Fibroblast of skin of scalp (primary cell): ENCODE data around the gene IGFALS.
A peak's percentile ranks its signal among the peaks of the same experiment; 100 is the strongest.

Source experiments
- DNase-seq: peaks from one replicate; pipeline ENCODE4 v3.0.0-alpha.2; 2013

IGFALS gene

DNA sequence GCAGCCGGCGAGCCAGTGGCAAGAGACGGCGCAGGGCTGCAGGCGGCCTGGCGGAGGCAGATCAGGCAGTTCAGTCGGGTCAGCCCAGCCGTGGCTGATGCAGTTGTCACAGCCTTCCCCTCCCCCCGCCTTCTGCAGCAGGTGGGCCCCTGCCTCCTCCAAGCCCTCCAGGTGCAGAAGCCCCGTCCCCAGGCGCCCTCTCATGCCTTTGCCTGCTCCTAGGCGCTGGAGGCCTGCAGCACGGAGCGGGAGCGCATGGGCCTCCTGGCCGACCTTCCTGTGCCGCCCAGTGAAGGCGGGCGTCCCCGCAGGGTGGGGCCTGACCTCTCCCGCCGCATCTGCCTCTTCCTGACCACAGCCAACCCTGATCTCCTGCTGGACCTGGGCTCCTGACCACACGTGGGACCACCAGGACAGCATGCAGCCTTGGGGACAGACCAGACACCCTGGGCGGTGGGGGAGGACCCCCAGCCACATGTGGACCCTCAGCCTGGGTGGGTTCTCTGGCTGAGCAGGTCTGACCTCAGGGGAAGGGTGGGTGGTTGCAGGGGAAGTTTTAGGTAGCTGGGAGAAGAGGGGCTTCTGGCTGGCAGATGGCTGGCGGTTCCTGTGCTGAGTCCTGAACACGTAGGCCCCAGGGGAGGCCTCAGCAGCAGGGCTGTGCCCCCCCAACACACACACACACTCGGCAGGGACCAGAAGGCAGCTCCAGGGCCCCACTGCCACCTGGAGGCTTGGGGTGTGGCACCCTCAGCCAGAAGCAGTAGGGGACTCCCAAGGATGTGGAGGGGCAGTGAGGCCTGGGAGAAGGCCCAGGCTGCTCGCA, 17.4 kb downstream of the IGFALS start:
- DNase-seq, result no peak

DNA sequence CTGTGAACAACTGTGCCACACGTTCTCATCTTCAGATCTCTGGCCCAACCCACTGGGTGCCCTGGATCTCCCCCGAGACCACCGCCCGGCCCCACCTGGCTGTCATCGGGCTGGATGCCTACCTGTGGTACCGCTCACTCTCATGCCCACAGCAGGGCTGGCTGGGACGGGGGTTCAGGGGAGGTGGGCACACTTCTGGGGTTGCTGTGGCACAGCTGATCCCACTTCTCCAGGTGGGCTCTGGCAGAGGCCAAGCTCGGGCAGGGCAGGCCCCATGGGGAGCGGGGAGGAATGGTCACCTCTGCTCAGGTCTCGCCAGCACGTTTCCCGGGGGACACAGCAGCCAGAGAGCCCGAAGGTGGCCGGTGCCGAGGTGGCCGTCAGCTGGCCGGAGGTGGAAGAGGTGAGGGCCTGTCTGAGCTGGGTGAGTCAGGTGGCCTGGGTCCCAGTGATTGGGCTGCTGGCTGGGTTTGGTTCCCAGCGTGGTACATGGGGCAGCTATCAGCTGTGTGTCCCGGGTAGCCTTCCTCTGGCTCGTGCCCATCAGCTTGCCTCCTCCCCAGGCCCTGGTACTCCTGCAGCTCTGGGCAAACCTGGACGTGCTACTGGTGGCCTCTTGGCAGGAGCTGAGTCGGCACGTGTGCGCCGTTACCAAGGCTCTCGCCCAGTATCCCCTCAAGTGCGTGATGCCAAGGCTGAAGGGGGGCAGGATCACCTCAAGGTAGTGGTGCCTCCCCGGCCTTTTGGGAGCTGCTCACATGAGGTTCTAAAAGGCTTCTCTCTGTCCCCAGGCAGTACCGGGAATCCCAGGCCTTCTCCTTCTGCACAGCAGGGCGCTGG, 18.3 kb downstream of the IGFALS start:
- DNase-seq, result no peak

DNA sequence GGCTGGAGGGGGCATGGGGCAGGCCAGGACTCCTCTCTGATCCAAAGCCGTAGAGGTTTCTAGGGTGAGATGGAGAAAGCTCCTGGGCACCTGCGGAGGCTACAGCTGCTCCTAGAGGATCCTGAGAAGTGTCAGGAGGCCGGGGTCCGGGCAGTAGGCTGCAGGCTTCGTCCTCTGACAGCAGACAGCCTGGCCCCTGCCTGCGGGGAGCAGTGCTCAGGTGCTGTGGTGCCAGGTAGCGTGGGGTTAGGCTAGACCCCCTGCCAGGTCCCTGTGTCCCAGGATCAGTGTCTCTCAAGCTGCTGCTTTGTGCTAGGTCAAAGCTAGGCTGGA, 19.1 kb downstream of the IGFALS start:
- no peak for DNase-seq

DNA sequence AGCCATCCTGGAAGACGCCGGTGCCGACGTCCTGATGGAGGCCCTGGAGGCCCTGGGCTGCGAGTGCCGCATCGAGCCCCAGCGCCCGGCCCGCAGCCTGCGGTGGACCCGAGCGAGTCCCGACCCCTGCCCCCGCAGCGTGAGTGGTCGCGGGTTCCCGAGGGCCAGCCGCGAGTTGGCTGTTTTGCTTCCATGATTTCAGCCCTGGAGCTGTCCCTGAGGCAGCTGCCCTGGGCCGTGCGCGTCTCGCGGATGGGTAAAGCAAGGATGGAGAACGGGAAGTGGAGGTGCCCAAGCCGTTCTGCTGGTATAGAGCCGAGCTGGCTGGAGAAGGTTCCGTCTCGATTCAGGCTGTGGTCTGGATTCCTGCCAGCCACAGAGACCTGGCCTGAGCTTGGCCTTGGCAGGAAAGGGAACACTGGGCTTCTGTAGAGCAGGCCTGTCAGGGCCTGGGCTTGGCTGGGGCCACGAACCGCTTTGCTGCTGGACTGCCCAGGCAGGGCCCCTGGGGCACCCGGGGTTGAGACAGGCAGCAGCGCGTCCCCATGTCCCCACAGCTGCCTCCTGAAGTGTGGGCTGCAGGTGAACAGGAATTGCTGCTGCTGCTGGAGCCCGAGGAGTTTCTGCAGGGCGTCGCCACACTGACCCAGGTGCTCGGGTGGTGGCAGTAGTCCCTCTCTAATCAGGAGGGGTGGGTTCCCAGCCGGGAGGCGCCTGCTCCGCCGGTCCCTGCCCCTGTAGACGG, 19.6 kb downstream of the IGFALS start:
- no peak for DNase-seq

DNA sequence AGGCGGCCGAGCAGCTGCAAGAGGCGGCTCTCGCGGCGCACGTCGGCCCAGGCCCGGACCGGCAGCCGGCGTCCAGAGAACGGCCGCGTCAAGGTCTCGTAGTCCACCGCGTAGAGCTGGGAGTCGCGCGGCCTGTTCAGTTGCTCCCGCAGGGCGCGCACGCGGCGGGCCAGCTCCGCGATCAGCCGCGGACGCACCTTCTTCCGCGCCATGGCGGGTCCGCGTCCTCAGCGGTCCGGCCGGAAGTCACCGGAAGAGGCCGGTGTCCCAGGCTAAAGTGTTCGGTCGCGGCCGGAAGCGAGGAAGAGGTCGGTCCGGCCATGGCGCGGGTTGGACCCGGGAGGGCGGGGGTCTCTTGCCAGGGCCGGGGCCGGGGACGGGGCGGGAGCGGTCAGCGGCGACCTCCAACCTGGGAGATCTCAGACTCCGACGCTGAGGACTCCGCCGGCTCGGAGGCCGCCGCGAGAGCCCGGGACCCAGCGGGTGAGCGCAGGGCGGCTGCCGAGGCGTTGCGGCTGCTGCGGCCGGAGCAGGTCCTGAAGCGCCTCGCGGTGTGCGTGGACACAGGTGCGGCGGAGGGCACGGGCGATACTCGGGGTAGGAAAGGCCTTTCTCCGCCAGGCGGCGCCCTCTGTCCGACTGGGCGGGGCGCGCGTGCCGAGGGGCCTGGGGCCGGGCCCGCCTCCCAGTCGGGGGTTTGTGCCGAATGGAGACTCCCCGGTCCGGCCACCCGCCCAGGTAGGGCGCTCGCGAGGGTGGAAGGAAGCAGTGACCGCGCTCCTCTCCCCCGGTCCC, 20.4 kb downstream of the IGFALS start, which contains the start of gene MRPS34:
TSS of gene MRPS34 (minus strand) at position 227 of the 795 bp plus-strand sequence. CDS start at position 212, 15 bp downstream.
- peak; percentile 85 for DNase-seq

DNA sequence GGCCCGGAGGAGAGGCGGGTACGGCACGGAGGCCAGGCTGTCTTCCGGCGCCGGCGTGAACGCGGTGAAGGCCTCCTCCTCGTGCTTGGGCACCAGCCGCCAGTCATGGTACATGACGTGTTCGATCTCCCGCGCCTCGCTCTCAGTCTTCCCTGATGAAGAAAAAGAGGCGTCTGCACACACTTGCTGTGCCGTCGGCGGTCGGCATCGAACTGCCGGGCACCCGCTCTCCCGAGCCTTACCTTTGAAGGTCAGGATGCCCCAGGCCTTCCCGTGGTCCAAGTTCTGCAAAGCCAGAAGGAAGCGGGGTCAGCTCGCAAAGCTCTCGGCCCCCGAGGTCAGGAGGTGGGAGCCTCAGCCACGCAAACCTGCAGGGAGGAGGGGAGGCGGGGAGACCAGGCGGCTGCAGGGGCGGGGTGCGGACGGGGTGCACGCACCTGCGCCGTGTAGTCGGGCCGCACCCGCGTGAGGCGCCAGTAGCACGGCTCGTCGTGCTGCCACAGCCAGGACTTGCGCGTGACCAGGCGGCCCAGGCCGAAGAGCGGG, 21.1 kb downstream of the IGFALS start, which contains the start of gene EME2:
TSS of gene EME2 (plus strand) at position 449 of the 546 bp plus-strand sequence. CDS start 418 bp downstream, outside the sequence.
- DNase-seq, result no peak

DNA sequence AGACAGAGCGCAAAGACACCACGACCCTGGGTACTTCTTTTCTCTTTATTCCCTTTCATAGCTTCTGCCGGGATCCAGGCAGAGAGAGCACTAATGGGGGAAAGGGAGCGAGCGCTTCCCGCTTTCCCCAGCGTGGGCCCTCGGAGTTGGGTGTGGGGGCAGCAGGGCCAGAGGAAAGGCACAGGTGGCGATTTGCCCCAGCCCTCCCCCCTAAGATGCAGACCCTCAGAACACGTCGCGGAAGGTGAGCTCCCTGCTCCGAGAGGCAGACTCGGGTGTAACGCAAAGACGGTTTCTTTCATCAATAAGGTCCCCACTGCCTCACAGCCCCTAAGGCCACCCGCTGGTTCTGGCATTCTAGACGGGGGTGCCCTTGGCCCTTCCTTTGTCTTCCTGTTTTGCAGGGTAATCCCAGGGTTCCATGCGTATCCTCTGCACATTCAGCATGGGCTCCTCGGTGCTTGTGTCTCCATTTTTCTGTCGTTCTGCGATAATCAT, 21.6 kb downstream of the IGFALS start:
- DNase-seq, result no peak

DNA sequence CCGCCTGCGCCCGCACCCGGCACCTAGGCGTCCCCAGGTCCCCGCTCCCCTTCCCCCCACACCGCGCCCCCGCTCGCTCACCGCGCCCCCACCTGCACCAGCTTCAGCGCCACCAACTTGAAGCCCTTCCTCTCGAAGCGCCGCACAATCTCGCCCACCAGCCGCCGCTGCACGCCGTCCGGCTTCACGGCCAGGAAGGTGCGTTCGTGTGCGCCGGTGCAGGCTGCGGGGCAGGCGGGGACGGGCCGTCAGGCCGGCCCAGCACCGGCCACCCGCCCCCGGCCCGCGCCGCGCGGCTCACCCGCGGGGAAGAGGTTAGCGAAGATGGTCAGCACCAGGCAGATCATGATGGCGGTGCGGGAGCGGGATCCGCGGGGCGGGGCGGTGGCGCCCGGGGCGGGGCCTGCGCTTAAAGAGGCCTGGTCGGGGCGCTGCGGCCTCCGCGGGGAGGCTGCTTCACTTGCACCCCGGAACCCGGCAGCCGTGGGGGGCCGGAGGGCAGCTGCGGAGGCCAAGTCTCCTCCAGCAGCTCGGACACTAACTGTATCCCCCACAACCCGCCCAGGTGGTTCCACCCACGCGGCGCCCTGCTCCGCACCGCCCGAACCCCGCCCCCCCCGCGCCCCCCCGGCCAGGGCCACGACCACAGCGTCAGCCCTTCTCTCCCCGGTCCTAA, 22.2 kb downstream of the IGFALS start, which contains the start of gene NME3:
TSS of gene NME3 (minus strand) at position 356 of the 676 bp plus-strand sequence. CDS start at position 347, 9 bp downstream.
- DNase-seq, result peak; percentile 56

DNA sequence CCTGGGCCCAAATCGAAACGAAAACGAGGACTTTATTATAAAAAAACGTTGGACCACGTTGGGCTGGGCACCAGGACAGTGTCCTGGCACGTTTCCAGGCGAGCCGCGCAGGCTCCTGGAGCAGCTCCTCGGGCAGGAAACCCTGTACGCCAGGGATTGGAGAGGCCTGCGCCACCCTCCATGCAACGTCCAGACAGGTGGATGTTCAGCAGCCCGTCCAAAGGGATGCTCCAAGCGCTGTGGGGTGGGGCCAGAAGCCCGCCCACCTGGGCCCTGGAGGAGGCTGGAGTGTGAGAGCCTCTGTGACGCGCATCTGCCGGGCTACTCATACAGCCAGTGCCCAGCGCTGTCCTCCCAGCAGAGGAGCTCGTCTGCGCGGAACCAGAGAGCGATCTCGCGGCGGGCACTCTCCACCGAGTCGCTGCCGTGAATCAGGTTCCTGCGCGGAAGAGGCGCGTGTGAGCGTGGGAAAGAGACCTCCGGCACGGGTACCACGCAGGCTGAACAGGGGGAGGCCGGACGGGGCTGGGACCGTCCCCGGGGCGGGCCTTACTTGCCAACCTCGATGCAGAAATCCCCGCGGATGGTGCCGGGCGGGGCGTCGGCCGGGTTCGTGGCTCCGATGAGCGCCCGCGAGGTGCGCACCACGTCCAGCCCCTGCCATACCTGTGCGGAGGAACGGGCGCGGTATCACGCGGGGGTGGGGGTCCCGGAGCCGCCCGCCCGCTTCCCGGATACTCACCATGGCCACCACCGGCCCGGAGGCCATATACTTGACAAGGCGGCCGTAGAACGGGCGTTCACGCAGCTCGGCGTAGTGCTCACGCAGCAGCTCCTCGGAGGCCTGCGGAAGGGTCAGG, 22.9 kb downstream of the IGFALS start:
- DNase-seq, result peak; percentile 16

DNA sequence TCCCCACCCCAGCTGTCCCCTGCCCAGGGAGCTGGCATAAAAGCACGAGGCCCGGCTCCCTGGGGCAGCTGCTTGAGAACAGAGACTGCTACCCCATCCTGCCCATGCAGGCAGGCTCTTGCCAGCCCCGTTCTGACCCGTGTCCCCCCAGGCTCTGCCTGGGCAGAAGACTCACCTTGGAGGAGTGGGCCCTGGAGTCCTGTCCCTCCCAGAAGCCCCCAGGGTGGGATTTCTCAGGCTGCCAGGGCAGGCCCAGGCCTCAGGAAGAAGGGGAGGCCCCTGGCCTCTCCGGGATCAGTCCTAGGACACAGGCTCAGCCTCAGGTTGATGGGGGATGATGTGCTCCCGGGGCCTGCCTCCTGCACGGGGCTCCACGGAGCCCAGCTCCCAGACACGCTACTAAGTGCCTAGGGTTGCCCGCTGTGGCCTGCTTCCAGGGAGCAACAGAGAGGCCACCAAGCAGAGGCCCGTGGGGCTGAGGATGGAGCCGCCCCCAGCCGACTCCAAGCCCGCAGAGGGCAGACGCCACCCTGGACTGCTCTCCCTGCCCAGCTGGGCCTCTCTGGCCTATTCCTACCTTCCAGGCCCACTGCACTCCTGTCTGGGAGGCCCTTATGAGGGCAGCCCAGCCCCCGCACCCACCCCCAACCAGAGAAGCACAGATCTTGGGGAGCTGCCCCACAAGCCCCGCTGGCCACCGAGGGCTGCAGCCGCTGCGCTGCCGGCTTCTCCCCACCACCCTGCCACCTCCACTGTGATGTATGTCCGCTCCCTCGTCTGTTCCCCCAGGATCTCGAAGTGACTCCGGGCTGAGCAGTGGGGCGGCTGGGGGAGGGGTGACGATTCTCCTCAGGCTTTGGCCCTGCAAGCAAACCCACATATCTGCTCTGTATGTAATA, 23.9 kb downstream of the IGFALS start:
- DNase-seq, result no peak

DNA sequence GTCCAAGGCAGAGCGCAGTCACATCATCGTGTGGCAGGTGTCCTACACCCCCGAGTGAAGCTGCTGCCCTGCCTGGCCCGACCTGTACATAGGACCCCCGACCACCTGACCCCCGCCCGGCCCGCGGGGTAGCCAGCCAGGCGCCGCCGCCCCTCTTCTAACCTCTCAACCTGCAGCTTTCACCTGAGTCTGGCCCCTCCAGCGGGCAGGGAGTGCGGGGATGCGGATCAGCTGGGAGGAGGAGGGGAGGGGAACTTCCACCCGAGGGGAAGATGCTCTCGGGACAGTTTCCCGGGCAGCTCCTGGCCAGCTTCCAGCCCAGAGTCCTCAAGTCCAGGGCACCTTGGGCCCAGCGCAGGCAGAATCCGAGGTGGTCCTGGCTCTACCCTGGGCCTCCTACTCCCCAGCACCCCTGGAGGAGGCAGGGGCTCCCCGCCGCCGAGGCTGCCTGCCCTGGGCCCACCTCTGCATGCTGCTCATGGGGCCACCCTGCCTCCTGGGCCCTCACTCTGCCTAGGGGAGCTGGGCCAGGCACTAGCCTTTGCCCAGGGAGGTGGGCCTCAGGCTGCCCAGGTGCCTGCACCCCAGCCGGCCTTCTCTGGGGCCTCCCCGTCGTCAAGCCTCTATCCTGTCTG, 24.6 kb downstream of the IGFALS start:
- no peak for DNase-seq

DNA sequence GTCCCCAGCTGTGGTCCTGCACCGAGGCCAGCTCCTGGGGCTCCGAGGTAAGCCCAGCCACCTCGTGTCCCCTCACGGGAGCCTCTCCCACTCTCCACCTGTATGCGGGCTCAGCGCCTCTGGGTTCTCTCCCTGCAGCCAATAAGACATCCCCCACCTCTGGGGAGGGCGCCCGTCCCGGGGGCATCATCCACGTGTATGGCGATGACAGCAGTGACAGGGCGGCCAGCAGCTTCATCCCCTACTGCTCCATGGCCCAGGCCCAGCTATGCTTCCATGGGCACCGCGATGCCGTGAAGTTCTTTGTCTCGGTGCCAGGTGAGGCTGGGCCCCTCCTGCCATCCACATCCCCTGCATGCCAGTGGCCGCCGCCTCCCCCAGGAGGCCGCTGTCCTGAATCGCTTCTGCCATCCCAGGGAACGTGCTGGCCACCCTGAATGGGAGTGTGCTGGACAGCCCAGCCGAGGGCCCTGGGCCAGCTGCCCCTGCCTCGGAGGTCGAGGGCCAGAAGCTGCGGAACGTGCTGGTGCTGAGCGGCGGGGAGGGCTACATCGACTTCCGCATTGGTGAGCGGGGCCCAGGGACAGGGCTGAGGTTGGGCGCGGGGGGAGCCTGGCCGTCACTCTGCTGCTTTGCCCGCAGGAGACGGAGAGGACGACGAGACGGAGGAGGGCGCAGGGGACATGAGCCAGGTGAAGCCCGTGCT, 25.3 kb downstream of the IGFALS start:
- no peak for DNase-seq

DNA sequence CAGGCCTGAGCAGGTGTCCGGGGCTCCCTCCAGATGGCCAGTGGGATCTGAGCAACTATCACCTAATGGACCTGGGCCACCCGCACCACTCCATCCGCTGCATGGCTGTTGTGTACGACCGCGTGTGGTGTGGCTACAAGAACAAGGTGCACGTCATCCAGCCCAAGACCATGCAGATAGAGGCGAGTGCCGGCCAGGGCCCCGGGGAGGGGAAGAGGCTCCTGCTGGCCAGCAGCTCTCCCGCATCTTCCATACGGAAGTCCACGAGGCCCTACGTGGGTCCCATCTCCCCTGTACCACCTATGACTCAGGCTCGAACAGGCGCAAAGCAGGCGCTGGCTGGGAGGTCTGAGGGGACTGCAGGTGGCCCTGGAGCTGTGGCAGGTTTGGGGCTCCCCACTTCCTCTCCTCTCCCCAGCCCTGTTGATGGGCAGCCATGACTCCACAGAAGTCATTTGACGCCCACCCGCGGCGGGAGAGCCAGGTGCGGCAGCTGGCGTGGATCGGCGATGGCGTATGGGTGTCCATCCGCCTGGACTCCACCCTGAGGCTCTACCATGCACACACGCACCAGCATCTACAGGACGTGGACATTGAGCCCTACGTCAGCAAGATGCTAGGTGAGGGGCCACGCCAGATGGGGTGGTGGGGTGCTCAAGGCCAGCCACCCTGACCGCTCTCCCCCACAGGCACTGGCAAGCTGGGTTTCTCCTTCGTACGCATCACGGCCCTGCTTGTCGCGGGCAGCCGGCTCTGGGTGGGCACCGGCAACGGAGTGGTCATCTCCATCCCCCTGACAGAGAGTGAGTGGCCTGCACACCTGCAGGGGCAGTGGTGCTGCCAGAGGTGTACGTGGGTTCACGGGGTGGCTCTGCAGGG, 26.1 kb downstream of the IGFALS start:
- no peak for DNase-seq

DNA sequence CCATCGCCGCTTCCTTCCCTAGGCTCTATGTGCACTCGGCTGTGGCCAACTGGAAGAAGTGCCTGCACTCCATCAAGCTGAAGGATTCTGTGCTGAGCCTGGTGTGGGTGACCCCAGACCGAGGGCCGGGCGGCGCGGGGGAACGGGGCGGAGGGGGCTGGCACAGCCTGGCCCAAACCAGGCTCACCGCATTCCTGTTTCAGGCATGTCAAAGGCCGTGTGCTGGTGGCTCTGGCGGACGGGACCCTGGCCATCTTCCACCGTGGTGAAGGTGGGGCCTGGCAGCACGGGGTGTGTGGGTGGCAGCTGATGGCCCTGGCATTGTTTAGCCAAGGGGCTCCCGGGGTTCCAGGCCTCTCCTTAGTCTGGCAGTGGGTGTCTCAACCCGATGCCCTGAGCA, 26.8 kb downstream of the IGFALS start:
- DNase-seq, result no peak

DNA sequence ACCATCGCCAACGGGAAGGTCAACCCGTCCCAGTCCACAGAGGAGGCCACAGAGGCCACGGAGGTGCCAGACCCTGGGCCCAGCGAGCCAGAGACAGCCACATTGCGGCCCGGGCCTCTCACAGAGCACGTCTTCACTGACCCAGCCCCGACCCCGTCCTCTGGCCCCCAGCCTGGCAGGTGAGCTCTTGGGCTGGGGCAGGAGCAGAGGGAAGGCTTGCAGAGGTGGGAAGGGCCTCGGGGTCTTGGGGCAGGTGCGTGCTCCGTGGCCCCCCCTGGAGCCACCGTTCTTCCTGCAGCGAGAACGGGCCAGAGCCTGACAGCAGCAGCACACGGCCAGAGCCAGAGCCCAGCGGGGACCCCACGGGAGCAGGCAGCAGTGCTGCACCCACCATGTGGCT, 27.3 kb downstream of the IGFALS start:
- DNase-seq, result no peak

DNA sequence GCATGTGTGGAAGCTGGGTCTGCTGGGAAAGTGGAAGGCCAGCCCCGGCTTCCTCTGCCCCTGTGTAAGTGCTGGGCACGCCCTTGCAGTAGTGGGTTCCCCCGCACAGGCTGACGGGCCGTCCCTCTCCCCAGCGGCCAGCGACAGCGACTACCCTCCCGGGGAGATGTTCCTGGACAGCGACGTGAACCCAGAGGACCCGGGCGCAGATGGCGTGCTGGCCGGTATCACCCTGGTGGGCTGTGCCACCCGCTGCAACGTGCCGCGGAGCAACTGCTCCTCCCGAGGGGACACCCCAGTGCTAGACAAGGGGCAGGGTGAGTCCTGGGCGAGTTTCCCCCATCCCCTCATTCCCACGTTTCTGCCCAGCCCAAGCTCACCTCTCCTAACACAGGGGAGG, 27.7 kb downstream of the IGFALS start:
- no peak for DNase-seq
